HTR-8/SVneo (cell line): ENCODE measurements around the gene MYH16.
"Not testable (repeated sequence)": the region's sequence is repeated elsewhere in the genome, so short reads cannot be mapped to it uniquely, and the experiment has no call there.

Experiments used
- DNase-seq: peaks from one replicate; pipeline ENCODE4 v3.0.0; 2011; ENCODE audit warnings: low spot score, mixed read lengths; ENCODE audit not compliant: insufficient read length
- FAIRE-seq: peaks from 2 replicates; lab custom pipeline; 2011; peaks lifted over from hg19 to GRCh38; lab: Jason Lieb, UNC

Gene MYH16

GRCh38 chr7:99339595-99339994, 67.0 kb downstream of the MYH16 start:
- DNase-seq, result no peak
- no peak for FAIRE-seq

DNA sequence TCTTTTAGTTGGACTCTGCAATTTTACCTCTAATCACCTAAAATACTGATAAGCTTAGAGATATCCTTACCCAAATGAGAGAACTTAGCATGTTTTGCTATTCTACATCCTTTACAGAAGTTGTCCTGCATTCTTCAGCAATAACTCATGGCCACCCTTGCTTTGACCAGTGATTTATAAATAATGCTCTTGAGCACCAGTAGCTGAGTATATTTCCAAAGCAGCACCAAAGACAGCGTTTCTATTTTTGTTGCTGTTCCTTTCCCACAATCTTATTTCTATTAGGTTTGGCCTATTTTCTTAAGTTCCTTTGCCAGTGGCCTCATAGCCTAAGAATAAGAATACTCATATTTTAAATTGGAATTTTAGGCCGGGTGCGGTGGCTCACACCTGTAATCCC, 68.0 kb downstream of the MYH16 start:
- FAIRE-seq, result no peak
- DNase-seq, result no peak

- FAIRE-seq, result no peak
- no peak for DNase-seq
Measured at GRCh38 chr7:99344061-99344647, 71.5 kb downstream of the MYH16 start.

DNA sequence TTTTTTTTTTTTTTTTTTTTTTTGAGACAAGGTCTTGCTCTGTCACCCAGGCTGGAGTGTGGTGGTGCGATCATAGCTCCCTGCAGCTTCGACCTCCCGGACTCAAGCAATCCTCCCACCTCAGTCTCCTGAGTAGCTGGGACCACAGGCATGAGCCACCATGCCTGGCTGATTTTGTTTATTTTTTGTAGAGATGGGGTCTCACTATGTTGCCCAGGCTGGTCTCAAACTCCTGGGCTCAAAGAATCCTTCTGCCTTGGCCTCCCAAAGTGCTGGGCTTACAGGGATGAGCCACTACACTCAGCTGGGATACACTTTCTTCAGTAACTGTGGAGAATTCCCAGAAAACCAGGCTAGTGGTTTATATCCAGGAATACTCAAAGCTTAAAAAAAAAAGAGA, 78.0 kb downstream of the MYH16 start:
- not testable (repeated sequence) for DNase-seq, FAIRE-seq

- FAIRE-seq, result no peak
- no peak for DNase-seq
Measured at GRCh38 chr7:99352247-99352646, 79.6 kb downstream of the MYH16 start.

- FAIRE-seq (no peak), DNase-seq (no peak)
Measured at GRCh38 chr7:99355098-99355497, 82.5 kb downstream of the MYH16 start.

GRCh38 chr7:99357701-99358490, 85.3 kb downstream of the MYH16 start:
- DNase-seq, result no peak
- no peak for FAIRE-seq

- not testable (repeated sequence) for FAIRE-seq, DNase-seq
Measured at GRCh38 chr7:99358521-99358920, 85.9 kb downstream of the MYH16 start.

DNA sequence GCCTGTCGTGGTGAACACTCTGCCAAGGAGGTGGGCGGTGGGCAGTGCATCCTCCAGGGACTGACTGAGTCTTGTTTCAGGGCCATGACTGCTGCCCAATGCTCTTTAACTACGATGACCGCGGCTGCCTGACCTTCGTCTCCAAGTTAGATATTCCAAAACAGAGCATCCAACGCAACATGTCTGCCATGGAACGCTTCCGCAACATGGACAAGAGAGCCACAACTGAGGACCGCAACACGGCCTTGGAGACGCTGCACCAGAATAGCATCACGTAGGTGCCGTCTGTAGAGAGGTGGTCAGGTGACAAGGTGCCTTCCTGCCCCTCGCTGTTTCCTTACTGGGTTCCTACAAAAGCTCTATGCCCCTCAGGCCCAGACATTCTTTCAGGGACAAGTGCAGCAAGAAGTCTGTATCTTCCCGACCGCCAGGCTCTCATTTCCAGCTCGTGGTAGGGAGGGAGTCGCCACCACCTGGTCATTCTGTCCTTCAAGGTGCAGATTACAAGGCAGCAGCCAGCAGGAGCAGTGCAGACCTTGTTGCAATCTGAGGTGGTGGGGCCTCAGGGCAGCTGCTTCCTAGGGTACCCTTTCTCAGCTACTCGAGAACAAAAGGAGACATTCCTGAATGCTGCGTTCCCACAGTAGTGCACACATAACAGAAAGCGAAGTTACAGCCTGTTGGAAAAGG, 87.0 kb downstream of the MYH16 start:
- no peak for DNase-seq
- no peak for FAIRE-seq
